GM18519 (cell line): ENCODE data around the gene LHFPL2.

Experiments used
- ATAC-seq: cut with Tn5 transposase; IDR thresholded peaks from one replicate; pipeline ENCODE4 v1.9.1; 2021; ENCODE audit warnings: mild to moderate bottlenecking, moderate library complexity; ENCODE audit not compliant: unreplicated experiment, low FRiP score

Gene LHFPL2

GRCh38 chr5:78600687-78601414 is 47.7 kb downstream of the LHFPL2 start:
- no peak for ATAC-seq

DNA sequence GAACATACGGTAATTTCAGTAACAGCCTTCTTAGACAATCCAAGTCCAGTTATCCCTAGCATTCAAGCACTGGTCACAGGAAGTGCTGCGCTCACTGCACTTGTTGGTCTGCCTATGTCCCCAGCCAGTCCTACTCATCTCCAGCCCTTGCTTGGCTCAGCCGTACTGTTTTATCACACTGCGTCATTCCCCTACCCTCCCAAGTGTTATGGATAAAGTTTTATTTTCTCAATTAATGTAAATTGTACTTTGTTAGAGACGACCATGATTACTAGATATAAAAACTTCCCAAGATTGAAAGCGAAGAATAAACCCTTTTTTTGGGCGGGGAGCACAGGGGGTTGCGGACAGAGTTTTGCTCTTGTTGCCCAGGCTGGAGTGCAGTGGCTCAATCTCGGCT is 49.6 kb downstream of the LHFPL2 start:
- ATAC-seq = no peak

DNA sequence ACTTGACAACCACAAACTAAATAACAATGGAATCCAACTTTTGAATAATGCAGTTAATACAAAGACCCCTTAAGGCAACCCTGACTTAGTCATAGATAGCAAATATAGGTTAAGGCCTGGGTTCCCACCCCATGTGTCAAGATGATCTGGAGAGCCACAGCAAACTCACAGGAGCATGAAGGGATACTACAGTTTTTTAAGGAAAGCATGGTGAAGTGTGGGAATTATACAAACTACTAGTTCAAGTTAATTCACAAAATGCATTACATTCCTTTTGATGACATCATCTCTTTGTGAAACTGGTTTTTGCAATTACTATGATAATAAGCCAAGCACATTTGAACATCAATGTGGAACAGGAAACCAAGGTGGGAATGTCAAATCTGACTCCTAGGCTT is 50.6 kb downstream of the LHFPL2 start:
- no peak for ATAC-seq

GRCh38 chr5:78597068-78597973 is 51.3 kb downstream of the LHFPL2 start:
- no peak for ATAC-seq

- ATAC-seq = no peak
These were observed 53.1 kb downstream of the LHFPL2 start for GRCh38 chr5:78595458-78595921.

DNA sequence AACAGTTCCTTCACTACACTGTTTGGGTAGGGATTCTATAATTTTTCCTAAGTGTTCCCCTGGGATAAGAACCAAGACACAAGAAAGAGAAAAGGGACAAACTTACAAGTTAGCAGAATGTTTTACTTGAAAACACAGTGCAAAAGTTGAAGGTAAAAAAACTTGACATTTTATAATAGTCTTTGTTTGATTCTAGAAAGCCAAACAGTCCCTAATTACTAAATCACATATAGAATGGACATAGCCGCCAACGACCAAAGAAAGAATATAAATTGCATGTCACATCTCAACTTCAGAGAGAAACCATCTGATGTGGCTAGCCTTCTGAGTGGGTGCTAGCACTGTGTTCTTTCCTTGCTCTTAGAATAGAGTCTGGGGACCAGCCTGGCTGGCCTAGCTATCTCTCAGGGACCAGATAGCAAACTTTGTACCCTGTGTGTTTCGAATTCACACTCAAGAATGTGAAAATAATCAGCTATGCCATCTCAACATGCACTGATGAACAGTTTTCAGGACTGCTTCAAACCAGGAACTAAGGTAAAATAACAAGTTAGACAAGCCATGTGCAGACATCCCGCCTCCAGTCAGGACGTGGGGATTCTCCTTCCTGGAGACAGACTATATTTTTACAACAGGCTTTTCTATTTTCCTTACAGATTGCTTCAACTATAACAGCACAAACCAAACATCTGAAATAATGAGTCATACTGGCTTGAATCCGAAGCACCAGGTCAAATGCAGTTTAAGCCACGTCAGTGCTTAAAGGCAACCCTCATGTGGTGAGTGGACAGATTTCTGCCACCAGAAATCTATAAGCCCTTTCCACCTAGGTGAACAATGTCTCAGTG is 53.7 kb downstream of the LHFPL2 start:
- no peak for ATAC-seq

DNA sequence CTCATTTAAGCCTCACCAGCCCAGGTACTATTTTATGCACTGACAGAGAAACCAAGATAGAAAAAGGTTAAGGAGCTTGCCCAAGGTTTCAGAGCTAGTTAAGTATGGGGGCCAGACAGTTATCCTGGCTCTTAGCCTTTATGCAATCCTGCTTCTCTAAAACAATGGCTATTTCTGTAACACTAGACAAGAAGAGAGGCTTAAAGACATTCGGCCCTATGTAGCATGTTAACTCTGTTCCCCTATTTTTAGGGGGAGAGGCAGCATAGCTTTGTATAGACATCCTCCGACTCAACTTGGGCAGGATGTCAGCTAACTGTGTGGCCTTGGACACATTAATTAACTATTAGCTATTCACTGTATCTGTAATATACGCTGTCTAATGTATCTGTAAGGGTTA is 54.6 kb downstream of the LHFPL2 start:
- ATAC-seq = no peak

DNA sequence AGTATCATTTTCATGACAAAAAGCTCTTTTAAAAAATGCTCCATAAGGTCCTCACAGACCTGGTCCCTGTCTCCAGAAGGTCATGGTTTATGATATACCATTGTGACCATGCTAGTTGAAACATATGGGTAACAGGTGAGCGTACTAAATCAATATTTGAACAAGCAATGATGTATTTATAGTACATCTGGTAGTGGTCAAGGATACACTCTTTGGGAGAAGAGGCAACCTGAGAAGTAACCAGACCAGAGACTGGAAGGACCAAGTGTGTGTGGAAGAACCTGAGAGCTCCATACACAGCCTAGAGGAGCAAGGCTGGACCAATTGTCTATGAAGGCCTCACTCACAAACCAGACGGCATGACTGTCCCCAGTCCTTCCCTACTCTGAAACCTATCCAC is 55.1 kb downstream of the LHFPL2 start:
- no peak for ATAC-seq

DNA sequence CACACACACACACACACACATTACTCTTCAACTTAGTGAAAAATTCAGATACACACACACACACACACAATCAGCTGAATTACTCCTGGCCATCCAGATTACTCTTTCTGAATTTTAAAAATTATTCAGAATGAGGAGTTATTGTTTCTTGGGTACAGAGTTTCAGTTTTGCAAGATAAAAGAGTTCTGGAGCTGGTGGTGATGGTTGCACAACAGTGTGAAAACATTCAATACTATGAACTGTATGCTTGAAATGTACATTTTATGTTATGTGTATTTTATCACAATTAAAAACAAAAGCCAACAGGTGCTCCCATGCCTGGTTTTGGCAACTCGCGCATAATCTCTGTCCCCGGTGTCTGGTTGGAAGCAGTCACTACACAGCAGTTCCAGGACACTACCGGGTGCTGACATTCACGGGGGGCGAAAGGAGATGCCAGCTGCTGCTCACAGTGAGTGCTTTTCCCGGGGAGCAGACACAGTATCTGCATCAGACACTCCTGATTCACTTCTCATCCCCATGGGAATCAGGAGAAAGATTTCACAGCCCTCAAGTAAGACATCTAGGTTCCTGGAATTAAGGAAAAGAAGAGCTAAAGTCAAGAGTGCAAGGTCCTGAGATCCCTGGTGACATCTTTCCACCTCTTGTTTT is 55.7 kb downstream of the LHFPL2 start:
- ATAC-seq = no peak

- no peak for ATAC-seq
These were observed 56.4 kb downstream of the LHFPL2 start for GRCh38 chr5:78591972-78592700.

DNA sequence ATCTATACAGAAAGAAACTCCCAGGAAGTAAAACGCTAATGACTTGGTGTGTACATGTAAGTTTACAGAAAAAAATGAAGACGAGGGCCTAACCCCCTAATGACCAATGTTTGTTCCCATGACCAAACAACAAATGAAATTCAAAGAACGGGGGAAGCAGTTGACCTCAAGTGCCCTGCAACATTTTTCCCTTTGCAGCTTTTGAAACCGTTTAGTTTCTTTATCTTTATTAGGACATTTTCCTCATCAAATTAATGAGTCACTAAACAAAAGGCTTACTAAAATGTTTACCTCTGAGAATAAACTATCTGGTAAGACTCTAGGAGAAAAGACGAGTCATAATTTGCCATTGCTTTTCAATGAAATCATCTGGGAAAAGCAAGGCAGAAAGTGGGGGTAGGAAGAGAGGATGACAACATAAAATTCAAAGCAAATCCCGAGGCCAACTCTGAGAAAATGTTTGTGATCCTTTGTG is 57.4 kb downstream of the LHFPL2 start:
- ATAC-seq = no peak

- no peak for ATAC-seq
These were observed 58.6 kb downstream of the LHFPL2 start for GRCh38 chr5:78589923-78590322.

DNA sequence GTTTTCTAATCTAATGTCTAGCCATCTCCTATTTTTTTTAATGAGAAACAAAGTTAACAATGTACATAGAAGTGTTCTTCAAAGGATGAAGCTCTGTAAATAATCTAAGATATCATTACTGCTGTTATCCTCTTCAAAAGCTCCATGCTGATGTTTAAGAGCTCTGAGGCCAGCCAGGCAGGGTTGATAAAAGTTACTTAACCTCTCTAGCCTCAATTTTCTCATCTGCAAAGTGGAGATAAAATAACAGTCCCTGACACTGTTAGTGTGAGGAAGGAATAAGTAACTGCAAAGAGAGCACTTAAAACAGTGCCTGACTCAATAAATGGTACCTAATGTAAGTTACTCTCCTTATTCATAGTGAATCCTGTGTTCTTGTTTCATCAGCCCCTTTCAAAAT is 60.1 kb downstream of the LHFPL2 start:
- no peak for ATAC-seq

GRCh38 chr5:78587775-78588291 is 60.7 kb downstream of the LHFPL2 start:
- no peak for ATAC-seq

DNA sequence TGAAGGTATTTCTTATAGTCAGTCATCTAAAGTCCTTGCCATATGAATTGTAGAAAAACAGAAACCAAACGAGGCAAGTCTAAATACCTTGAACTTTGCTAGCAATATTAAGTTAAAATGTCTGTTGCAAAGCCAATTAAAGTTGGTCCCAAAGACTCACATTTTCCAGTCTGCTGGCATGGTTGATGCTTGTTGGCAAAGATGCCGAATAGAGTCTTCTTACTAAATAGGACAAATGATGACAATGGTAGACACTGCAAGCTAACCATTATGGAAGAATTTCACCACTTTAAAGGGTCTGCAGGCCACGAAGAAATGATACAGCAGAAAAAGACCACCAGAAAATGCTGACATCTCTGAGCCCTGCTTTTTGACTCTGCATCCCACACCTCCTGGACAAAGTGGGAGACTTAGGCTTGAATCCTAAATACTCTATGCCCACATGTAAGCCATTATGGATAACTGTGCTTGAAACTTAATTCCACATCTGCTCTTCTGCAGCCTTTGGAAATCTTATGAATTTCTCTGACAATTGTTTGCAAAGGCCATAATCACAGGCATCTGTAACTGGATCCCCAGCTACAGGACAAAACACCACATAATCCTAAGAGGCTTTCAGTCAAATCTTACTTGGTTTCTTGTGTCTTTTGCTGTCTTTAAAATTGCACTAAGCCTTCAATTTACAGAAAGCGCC is 61.3 kb downstream of the LHFPL2 start:
- ATAC-seq = no peak

DNA sequence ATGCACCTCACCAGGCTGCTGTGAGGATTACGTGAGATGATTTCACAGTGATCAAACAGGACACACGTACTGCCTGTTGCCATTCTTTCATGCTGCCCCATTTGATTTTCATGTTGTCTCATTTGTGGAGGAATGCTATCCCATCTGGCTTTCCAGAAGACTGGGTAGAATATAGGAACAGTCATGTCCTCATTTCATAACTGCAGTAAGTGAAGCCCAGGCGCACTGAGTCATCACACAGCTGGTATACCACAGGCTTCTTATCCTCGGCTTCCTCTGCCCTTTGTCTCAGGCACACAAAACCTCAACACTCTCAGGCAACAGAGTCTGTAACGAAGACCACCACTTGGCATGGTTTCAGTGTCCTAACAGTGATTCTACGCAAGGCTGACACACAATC is 62.3 kb downstream of the LHFPL2 start:
- no peak for ATAC-seq

DNA sequence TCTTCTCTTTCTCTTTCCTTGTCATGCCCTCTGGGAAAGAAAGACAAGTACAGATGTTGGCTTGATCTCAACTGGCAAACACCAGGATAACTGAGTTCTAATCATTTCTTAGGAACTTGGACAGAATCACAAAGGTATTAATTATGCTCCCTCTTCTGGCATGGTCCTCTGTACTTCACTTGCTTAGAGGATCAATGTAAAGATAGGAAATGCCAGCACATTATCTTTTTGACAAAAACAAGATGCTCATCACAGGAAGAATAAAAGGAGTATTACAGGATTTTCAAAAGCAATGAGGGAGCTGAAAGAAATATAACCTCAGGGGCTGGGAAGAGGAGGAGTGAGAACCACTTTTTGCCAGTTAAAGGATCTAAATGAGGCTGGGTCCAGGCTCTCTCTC is 70.6 kb downstream of the LHFPL2 start:
- no peak for ATAC-seq

- no peak for ATAC-seq
These were observed 71.3 kb downstream of the LHFPL2 start for GRCh38 chr5:78577071-78577807.
